Endothelial cell of umbilical vein (primary cell): ENCODE measurements around the gene TNFSF12. TPM values are rescaled to one million over a fixed set of nuclear protein-coding genes. Genes with fewer than 3 reads are reported as not detected.

Experiments used
- BruUV-seq: library from RNA; stranded (reverse); fragments of 400-500 nt; replicated peaks from 2 replicates; lab custom pipeline; 2021; lab: Mats Ljungman, UMichigan
- CTCF ChIA-PET: fragments of 300-600, 350-600 bp; sonication (Branson Sonifier 250); formaldehyde crosslinking; loops from one replicate; lab custom pipeline; 2021; ENCODE audit warnings: antibody characterized with exemption, inconsistent platforms; lab: Charles Lee
- POLR2A ChIA-PET: fragments of 300-600, 350-600 bp; sonication (Branson Sonifier 250); formaldehyde crosslinking; loops from one replicate; lab custom pipeline; 2021; ENCODE audit warnings: antibody characterized with exemption, inconsistent platforms; lab: Charles Lee
- DNase-seq: peaks from one replicate; pipeline ENCODE4 v3.0.0-alpha.2; 2011; ENCODE audit warnings: low read depth, low spot score
- FAIRE-seq: peaks from 2 replicates; lab custom pipeline; 2011; peaks lifted over from hg19 to GRCh38; lab: Jason Lieb, UNC
- H2AFZ ChIP-seq: 2 replicates; pipeline ENCODE4 v1.6.0; 2012; ENCODE audit warnings: low read depth, low read length, control low read depth, inconsistent platforms
- H3K27ac ChIP-seq: 2 replicates; pipeline ENCODE4 v1.5.1; 2011; ENCODE audit warnings: low read depth, mild to moderate bottlenecking, control low read depth, low read length, moderate library complexity; ENCODE audit not compliant: insufficient read depth
- H3K27me3 ChIP-seq, 2 experiments: 2 replicates each; pipeline versions ENCODE4 v1.6.0 to v1.6.1; 2011; ENCODE audit warnings: low read length in 2 of 2, mixed read lengths in 1 of 2; ENCODE audit not compliant: control insufficient read depth in 2 of 2, insufficient read depth in 2 of 2
- H3K36me3 ChIP-seq, 2 experiments: 2 replicates in 1 of 2; 3 replicates in 1 of 2; pipeline ENCODE4 v1.5.1; 2011; ENCODE audit warnings: low read length in 2 of 2, mild to moderate bottlenecking in 1 of 2, moderate library complexity in 1 of 2; ENCODE audit not compliant: control insufficient read depth in 2 of 2, insufficient read depth in 2 of 2; ENCODE audit errors: extremely low read depth in 1 of 2
- H3K4me1 ChIP-seq: 3 replicates; pipeline ENCODE4 v1.5.1; 2011; ENCODE audit warnings: mild to moderate bottlenecking, low read length; ENCODE audit not compliant: control insufficient read depth, insufficient read depth; ENCODE audit errors: extremely low read depth
- H3K4me2 ChIP-seq: 2 replicates; pipeline ENCODE4 v1.6.1; 2011; ENCODE audit warnings: low read length, control low read depth, mixed read lengths; ENCODE audit not compliant: insufficient read depth
- H3K4me3 ChIP-seq, 3 experiments: fragments of 200-600 bp in 1 of 3; sonication (generic), shearing (Covaris generic) in 1 of 3; replicated peaks in 1 of 3; 2 replicates each; pipeline ENCODE4 v1.5.1; 2011 to 2016; ENCODE audit warnings: control low read depth in 3 of 3, low read length in 3 of 3, mild to moderate bottlenecking in 2 of 3, inconsistent platforms in 1 of 3, low read depth in 1 of 3, moderate library complexity in 1 of 3; ENCODE audit not compliant: insufficient read depth in 1 of 3
- H3K79me2 ChIP-seq: 2 replicates; pipeline ENCODE4 v1.6.0; 2012; ENCODE audit warnings: low read length, inconsistent platforms; ENCODE audit not compliant: control insufficient read depth, insufficient read depth
- H3K9ac ChIP-seq: replicated peaks from 2 replicates; pipeline ENCODE3; 2011; ENCODE audit warnings: low read length, control low read depth; ENCODE audit not compliant: insufficient read depth; ENCODE audit errors: extremely low read depth
- H3K9me1 ChIP-seq: replicated peaks from 3 replicates; pipeline ENCODE4 v1.6.0; 2011; ENCODE audit warnings: mild to moderate bottlenecking, low read length; ENCODE audit not compliant: control insufficient read depth, insufficient read depth; ENCODE audit errors: extremely low read depth
- H3K9me3 ChIP-seq: replicated peaks from 2 replicates; pipeline ENCODE4 v1.5.1; 2012; ENCODE audit warnings: low read length, inconsistent platforms; ENCODE audit not compliant: control insufficient read depth, insufficient read depth
- H4K20me1 ChIP-seq: replicated peaks from 2 replicates; pipeline ENCODE3; 2011; ENCODE audit warnings: mild to moderate bottlenecking, low read length; ENCODE audit not compliant: control insufficient read depth, insufficient read depth; ENCODE audit errors: extremely low read depth
- CTCF ChIP-seq, 2 donors: IDR thresholded peaks; 1 replicate in 1 of 2; 2 replicates in 1 of 2; pipeline ENCODE4 v1.5.1; 2011; ENCODE audit warnings: low read length in 2 of 2, mild to moderate bottlenecking in 2 of 2, moderate library complexity in 2 of 2, control low read depth in 1 of 2, inconsistent platforms in 1 of 2, low read depth in 1 of 2; ENCODE audit not compliant: insufficient read depth in 1 of 2; ENCODE audit errors: extremely low read depth in 1 of 2
- MYC ChIP-seq: IDR thresholded peaks from one replicate; pipeline ENCODE4 v1.6.1; 2011; ENCODE audit warnings: mild to moderate bottlenecking, low read depth, low read length
- dilution Hi-C: fragments of 300-500 bp; cut with MboI; formaldehyde crosslinking; loops from one replicate; pipeline ENCODE4 v1.15.0; 2019; ENCODE audit warnings: low sequenced_read_pairs; ENCODE audit not compliant: extremely low pct_ligation_motif_present
- intact Hi-C: fragments of 100-400 bp; cut with micrococcal nuclease; formaldehyde crosslinking; loops from one replicate; pipeline ENCODE4 v1.10.0; 2022
- polyA plus RNA-seq, 4 experiments: library from polyadenylated mRNA; depleted of rRNA in 3 of 4; stranded (reverse) in 3 of 4; unstranded in 1 of 4; fragments of >200 nt; gene quantifications; 2 replicates each; pipeline versions ENCODE4 v1.2.1 to v1.2.3, GENCODE V29; 2011 to 2012; ENCODE audit warnings: missing spikeins in 1 of 4
- total RNA-seq: library from RNA; stranded (reverse); gene quantifications from 2 replicates; pipeline ENCODE4 v1.2.3, GENCODE V29; 2021

The TNFSF12 gene
- total and polyA plus RNA-seq, 2 donors (not counting 3 experiments of a cell fraction or from before 2014, with no cell fraction given) = 28.4 to 39.4 TPM

- DNase-seq (peak; percentile 56), FAIRE-seq (no peak)
- no peak overlapping the region for H3K4me3 ChIP-seq
- ChIA-PET CTCF (interaction anchor here (0.6 to 6.7 kb wide), 60 partner anchors 9 to 514 kb away, joined by 3 to 314 read pairs (median 5); partner anchors contain the start of genes CD68, CHRNB1, FGF11 and MPDU1), POLR2A (interaction anchor here (0.6 to 1.1 kb wide), 6 partner anchors 19 to 313 kb away, joined by 3 to 14 read pairs (median 3); partner anchors contain the start of genes CD68 and TMEM256)
- no TSS peak for BruUV-seq
- H3K36me3 ChIP-seq = peaks cover 5 to 10% of the 10 kb centered on the region in 2 experiments
- H3K9ac ChIP-seq = peak overlapping the region; percentile 29
- H3K9me1 ChIP-seq = no peaks in the 10 kb centered on the region
- intact Hi-C loops (loop anchor here (1.0 to 2.0 kb wide), 11 partner anchors 12 to 236 kb away; partner anchors contain the start of genes FXR2, PLSCR3, POLR2A and TMEM256), dilution Hi-C loops (no loop called here)
- H4K20me1 ChIP-seq = no peaks in the 10 kb centered on the region
- H3K4me1 ChIP-seq = peaks cover 36% of the 10 kb centered on the region
- no peak for TF ChIP-seq MYC
- TF ChIP-seq CTCF (IDR thresholded peaks at IDR 0.05; ENCODE audit: extremely low read depth in 1 of 2, insufficient read depth in 1 of 2, low read depth in 1 of 2, low read length in 2 of 2) = peak; percentile 59 to 76
- H2AFZ ChIP-seq = peak overlapping the region; percentile 44
- peaks cover 36% of the 10 kb centered on the region for H3K79me2 ChIP-seq
- no peak overlapping the region for H3K27ac ChIP-seq
- no peaks in the 10 kb centered on the region for H3K9me3 ChIP-seq
- H3K27me3 ChIP-seq = no peaks in the 10 kb centered on the region
- peak overlapping the region; percentile 86 for H3K4me2 ChIP-seq
These were observed 11.5 kb downstream of the TNFSF12 start for GRCh38 chr17:7560172-7561027.
